ENCODE measurements around the gene DGCR6.
"Not testable (repeated sequence)": the region's sequence is repeated elsewhere in the genome, so short reads cannot be mapped to it uniquely, and the experiment has no call there.

DNA sequence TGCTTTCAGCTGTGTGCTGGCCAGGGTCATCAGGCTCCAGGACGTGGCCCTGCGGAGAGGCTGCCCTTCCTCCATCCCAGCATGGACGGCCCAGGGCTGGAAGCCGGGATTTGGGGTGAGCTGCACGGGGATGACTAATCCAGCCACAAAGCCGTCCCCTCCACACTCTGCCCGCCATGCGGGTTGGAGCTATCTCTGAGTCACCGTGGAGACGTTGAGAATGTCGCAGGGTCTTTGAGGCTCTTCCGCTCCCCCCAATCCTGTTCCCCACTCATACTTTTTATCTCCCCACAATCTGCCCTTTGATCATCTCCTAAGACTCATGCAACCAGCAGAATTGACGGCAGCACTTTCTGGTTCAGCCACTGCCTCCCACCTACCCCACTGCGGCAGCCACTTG lies 52.6 kb downstream of the DGCR6 start:
- TF ChIP-seq, protein P1, sequence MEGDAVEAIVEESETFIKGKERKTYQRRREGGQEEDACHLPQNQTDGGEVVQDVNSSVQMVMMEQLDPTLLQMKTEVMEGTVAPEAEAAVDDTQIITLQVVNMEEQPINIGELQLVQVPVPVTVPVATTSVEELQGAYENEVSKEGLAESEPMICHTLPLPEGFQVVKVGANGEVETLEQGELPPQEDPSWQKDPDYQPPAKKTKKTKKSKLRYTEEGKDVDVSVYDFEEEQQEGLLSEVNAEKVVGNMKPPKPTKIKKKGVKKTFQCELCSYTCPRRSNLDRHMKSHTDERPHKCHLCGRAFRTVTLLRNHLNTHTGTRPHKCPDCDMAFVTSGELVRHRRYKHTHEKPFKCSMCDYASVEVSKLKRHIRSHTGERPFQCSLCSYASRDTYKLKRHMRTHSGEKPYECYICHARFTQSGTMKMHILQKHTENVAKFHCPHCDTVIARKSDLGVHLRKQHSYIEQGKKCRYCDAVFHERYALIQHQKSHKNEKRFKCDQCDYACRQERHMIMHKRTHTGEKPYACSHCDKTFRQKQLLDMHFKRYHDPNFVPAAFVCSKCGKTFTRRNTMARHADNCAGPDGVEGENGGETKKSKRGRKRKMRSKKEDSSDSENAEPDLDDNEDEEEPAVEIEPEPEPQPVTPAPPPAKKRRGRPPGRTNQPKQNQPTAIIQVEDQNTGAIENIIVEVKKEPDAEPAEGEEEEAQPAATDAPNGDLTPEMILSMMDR (IDR thresholded peaks at IDR 0.05), result not testable (repeated sequence)
- not testable (repeated sequence) for TF ChIP-seq POLR2A (IDR thresholded peaks at IDR 0.05)
